Uterus (tissue), 4 donors: Measurements from ENCODE around the gene ZNF330. TPM values are rescaled to one million over a fixed set of nuclear protein-coding genes. Genes with fewer than 3 reads are reported as not detected.

Experiments used
- DNase-seq, 2 donors: peaks; one replicate each; pipeline ENCODE4 v3.0.0-alpha.2; 2019 to 2020
- H3K27ac ChIP-seq, 2 donors: fragments of 200-600 bp; sonication (generic); 1 replicate in 1 of 2; 2 replicates in 1 of 2; pipeline ENCODE4 v1.5.1; 2016 to 2018
- H3K27me3 ChIP-seq, 2 donors: fragments of 200-600 bp; sonication (generic); one replicate each; pipeline ENCODE4 v1.5.1; 2018 to 2019; ENCODE audit warnings: control low read depth in 1 of 2
- H3K36me3 ChIP-seq, 2 donors: fragments of 200-600 bp; sonication (generic); one replicate each; pipeline ENCODE4 v1.5.1; 2019; ENCODE audit warnings: control low read depth in 1 of 2
- H3K4me1 ChIP-seq, 2 donors: fragments of 200-600 bp; sonication (generic); one replicate each; pipeline ENCODE4 v1.5.1; 2018 to 2019; ENCODE audit warnings: control low read depth in 1 of 2
- H3K4me3 ChIP-seq, 2 donors: fragments of 200-600 bp; sonication (generic); 1 replicate in 1 of 2; 2 replicates in 1 of 2; pipeline ENCODE4 v1.5.1; 2018 to 2019; ENCODE audit warnings: mild to moderate bottlenecking in 1 of 2
- H3K9me3 ChIP-seq, 2 donors: fragments of 200-600 bp; sonication (generic); one replicate each; pipeline ENCODE4 v1.5.1; 2019; ENCODE audit warnings: control low read depth in 1 of 2
- CTCF ChIP-seq, 4 experiments: fragments of 200-600 bp in 2 of 4; fragments of 450-650 bp in 2 of 4; sonication (generic) in 2 of 4; IDR thresholded peaks; one replicate each; pipeline ENCODE4 v1.5.1; 2016 to 2019; ENCODE audit warnings: antibody characterized with exemption in 4 of 4, mild to moderate bottlenecking in 2 of 4, moderate library complexity in 1 of 4
- POLR2A ChIP-seq, 2 donors: fragments of 450-650 bp; IDR thresholded peaks; one replicate each; pipeline ENCODE4 v1.6.1; 2016; ENCODE audit warnings: antibody characterized with exemption in 2 of 2, mild to moderate bottlenecking in 1 of 2, moderate library complexity in 1 of 2
- intact Hi-C: fragments of 100-400 bp; cut with DNase I; formaldehyde crosslinking; loops from one replicate; pipeline ENCODE4 v1.15.1; 2023; ENCODE audit warnings: low total_unique reads
- total RNA-seq, 4 donors: library from RNA; depleted of rRNA in 3 of 4; stranded (reverse); fragments of >200 nt in 3 of 4; gene quantifications; one replicate each; pipeline versions ENCODE4 v1.1.0 to v1.2.4, GENCODE V29; 2014 to 2023
- donor health status: DM: yes; HTN: yes; CAD: no.

Gene ZNF330
- total RNA-seq, 4 donors from 2014 or later = 24.1 to 73.0 (median 39.1) TPM

- Histone ChIP-seq H3K27ac (no peak overlapping the region), H3K9me3 (no peaks in the 10 kb centered on the region), H3K36me3 (no peaks in the 10 kb centered on the region), H3K4me3 (no peak overlapping the region), H3K27me3 (no peaks in the 10 kb centered on the region), H3K4me1 (no peaks in the 10 kb centered on the region)
- TF ChIP-seq CTCF (IDR thresholded peaks at IDR 0.05) = no peak
- TF ChIP-seq POLR2A (IDR thresholded peaks at IDR 0.05) = no peak
- intact Hi-C loops = no loop called here
- no peak for DNase-seq
These were observed 23.7 kb downstream of the ZNF330 start for GRCh38 chr4:141244419-141244818.

- no peak for TF ChIP-seq POLR2A (IDR thresholded peaks at IDR 0.05)
- DNase-seq = no peak
- H3K4me3 ChIP-seq = no peak overlapping the region
- H3K36me3 ChIP-seq = no peaks in the 10 kb centered on the region
- H3K4me1 ChIP-seq = no peaks in the 10 kb centered on the region
- no peak overlapping the region for H3K27ac ChIP-seq
- no peaks in the 10 kb centered on the region for H3K9me3 ChIP-seq
- intact Hi-C loops = no loop called here
- H3K27me3 ChIP-seq = no peaks in the 10 kb centered on the region
These were observed 25.5 kb downstream of the ZNF330 start for GRCh38 chr4:141246243-141246642.

- no peak overlapping the region for H3K27ac ChIP-seq
- TF ChIP-seq POLR2A (IDR thresholded peaks at IDR 0.05) (no peak), CTCF (IDR thresholded peaks at IDR 0.05) (no peak)
These were observed 26.2 kb downstream of the ZNF330 start for GRCh38 chr4:141246683-141247429.

GRCh38 chr4:141247430-141247780, 26.7 kb downstream of the ZNF330 start:
- no peak for TF ChIP-seq POLR2A (IDR thresholded peaks at IDR 0.05)
- no peak for TF ChIP-seq CTCF (IDR thresholded peaks at IDR 0.05)
- DNase-seq = no peak
- intact Hi-C loops = no loop called here
- no peaks in the 10 kb centered on the region for H3K27me3 ChIP-seq
- no peak overlapping the region for H3K27ac ChIP-seq
- H3K4me3 ChIP-seq = no peak overlapping the region
- H3K36me3 ChIP-seq = no peaks in the 10 kb centered on the region
- H3K4me1 ChIP-seq = no peaks in the 10 kb centered on the region
- no peaks in the 10 kb centered on the region for H3K9me3 ChIP-seq

More at GRCh38 chr4:141246683-141247429, 26.2 kb downstream of the ZNF330 start:
- Histone ChIP-seq H3K4me1 (no peaks in the 10 kb centered on the region), H3K36me3 (no peaks in the 10 kb centered on the region), H3K9me3 (no peaks in the 10 kb centered on the region), H3K27me3 (no peaks in the 10 kb centered on the region), H3K4me3 (no peak overlapping the region)
- no peak for DNase-seq
- intact Hi-C loops = no loop called here

GRCh38 chr4:141248029-141248428, 27.3 kb downstream of the ZNF330 start:
- no peak for TF ChIP-seq CTCF (IDR thresholded peaks at IDR 0.05)
- TF ChIP-seq POLR2A (IDR thresholded peaks at IDR 0.05) = no peak
- H3K36me3 ChIP-seq = no peaks in the 10 kb centered on the region
- no peak overlapping the region for H3K4me3 ChIP-seq
- no peaks in the 10 kb centered on the region for H3K4me1 ChIP-seq
- intact Hi-C loops = no loop called here
- H3K9me3 ChIP-seq = no peaks in the 10 kb centered on the region
- H3K27ac ChIP-seq = no peak overlapping the region
- no peaks in the 10 kb centered on the region for H3K27me3 ChIP-seq
- no peak for DNase-seq
